ENCODE results near the gene DCST1. TPM values are rescaled to one million over a fixed set of nuclear protein-coding genes. Genes with fewer than 3 reads are reported as not detected.

Gene DCST1
- total and polyA plus RNA-seq, 2 of the 4 experiments (the other 2 are of a cell fraction): not detected

DNA sequence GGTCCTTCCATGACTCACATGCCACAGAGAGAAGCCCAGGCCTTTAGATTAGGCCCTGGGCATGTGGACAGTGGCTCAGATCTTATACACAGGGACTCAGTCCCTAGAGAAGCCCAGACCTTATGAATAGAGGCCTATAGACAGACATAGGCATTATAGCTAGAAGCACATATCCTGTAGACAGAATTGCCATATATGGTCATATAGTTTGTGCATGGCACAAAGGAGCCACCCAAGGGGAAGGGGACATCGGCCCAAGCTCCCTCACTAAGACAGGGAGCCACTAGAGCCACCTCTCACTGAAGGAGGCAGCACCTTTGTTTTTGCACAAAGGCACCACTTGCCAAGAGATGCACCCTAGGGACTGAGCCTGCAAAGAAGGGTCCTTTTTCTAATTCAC, 42.7 kb downstream of the DCST1 start:
- H3K36me3 ChIP-seq (ENCODE audit: control insufficient read depth, insufficient read depth, low read length): no peaks in the 10 kb centered on the region
- ChIA-PET POLR2A (ENCODE audit: unreplicated experiment) (no interaction called here), CTCF (interaction anchor here (1.2 kb wide), 1 partner anchor 15 kb away, joined by 3 read pairs; no protein-coding TSS in a partner anchor)
- DNase-seq (no peak), ATAC-seq (ENCODE audit: low read depth) (no peak)
- no peak overlapping the region for H3K4me3 ChIP-seq (ENCODE audit: insufficient read depth, low read depth, low read length)
- no peak overlapping the region for H2AK5ac ChIP-seq (ENCODE audit: low read depth, low read length)
- H3K14ac ChIP-seq (replicated peaks; ENCODE audit: low read depth, low read length): no peak overlapping the region
- BruUV-seq (replicated peaks): no TSS peak
- no peak overlapping the region for H3K4me2 ChIP-seq (ENCODE audit: low read depth, low read length)
- H3K56ac ChIP-seq (ENCODE audit: extremely low read depth, insufficient read depth, low read length): no peak overlapping the region
- no peak overlapping the region for H3K4ac ChIP-seq (ENCODE audit: low read depth, low read length)
- H3K9ac ChIP-seq (ENCODE audit: low read depth, low read length): no peak overlapping the region
- no peaks in the 10 kb centered on the region for H3K79me1 ChIP-seq (ENCODE audit: low read depth in 1 of 2, low read length in 2 of 2)
- no peak overlapping the region for H3K23ac ChIP-seq (ENCODE audit: low read depth, low read length)
- H2BK5ac ChIP-seq (ENCODE audit: low read depth, low read length, poor library complexity, severe bottlenecking): no peak overlapping the region
- peaks cover 6% of the 10 kb centered on the region; the same call in 1 of the 2 replicates for H3K4me1 ChIP-seq (ENCODE audit: control insufficient read depth, insufficient read depth, low read length)
- intact Hi-C loops (cut with micrococcal nuclease) (no loop called here), in situ Hi-C loops (cut with MboI; ENCODE audit: low sequenced_read_pairs) (no loop called here), dilution Hi-C loops (cut with HindIII; ENCODE audit: low sequenced_read_pairs, unreplicated experiment) (no loop called here)
- H2BK15ac ChIP-seq (ENCODE audit: low read depth, low read length): no peak overlapping the region
- no peak overlapping the region for H3K27ac ChIP-seq (ENCODE audit: insufficient read depth, low read length)
- TF ChIP-seq POLR2A (IDR thresholded peaks at IDR 0.05; ENCODE audit: low read depth, low read length) (no peak), RFX5 (IDR thresholded peaks at IDR 0.05; ENCODE audit: low read depth, low read length) (no peak), CHD1 (IDR thresholded peaks at IDR 0.05; ENCODE audit: low read depth, low read length) (no peak), MXI1 (IDR thresholded peaks at IDR 0.05; ENCODE audit: borderline replicate concordance, low read depth, low read length) (no peak), CEBPB (IDR thresholded peaks at IDR 0.05; ENCODE audit: low read depth, low read length) (no peak), MAFK (IDR thresholded peaks at IDR 0.05; ENCODE audit: low read depth, low read length) (no peak), MAZ (IDR thresholded peaks at IDR 0.05; ENCODE audit: borderline replicate concordance, low read depth, low read length) (no peak), RCOR1 (IDR thresholded peaks at IDR 0.05; ENCODE audit: insufficient replicate concordance, low read length) (no peak), NFE2L2 (IDR thresholded peaks at IDR 0.05; ENCODE audit: low read depth, low read length) (no peak), BHLHE40 (IDR thresholded peaks at IDR 0.05; ENCODE audit: low read depth, low read length) (no peak), SMC3 (IDR thresholded peaks at IDR 0.05; ENCODE audit: low read depth, low read length) (no peak), RAD21 (IDR thresholded peaks at IDR 0.05; ENCODE audit: low read length) (no peak)
- TF ChIP-seq, protein P1, sequence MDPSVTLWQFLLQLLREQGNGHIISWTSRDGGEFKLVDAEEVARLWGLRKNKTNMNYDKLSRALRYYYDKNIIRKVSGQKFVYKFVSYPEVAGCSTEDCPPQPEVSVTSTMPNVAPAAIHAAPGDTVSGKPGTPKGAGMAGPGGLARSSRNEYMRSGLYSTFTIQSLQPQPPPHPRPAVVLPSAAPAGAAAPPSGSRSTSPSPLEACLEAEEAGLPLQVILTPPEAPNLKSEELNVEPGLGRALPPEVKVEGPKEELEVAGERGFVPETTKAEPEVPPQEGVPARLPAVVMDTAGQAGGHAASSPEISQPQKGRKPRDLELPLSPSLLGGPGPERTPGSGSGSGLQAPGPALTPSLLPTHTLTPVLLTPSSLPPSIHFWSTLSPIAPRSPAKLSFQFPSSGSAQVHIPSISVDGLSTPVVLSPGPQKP (IDR thresholded peaks at IDR 0.05; ENCODE audit: borderline replicate concordance, low read depth, low read length): no peak
- TF ChIP-seq, protein P2, sequence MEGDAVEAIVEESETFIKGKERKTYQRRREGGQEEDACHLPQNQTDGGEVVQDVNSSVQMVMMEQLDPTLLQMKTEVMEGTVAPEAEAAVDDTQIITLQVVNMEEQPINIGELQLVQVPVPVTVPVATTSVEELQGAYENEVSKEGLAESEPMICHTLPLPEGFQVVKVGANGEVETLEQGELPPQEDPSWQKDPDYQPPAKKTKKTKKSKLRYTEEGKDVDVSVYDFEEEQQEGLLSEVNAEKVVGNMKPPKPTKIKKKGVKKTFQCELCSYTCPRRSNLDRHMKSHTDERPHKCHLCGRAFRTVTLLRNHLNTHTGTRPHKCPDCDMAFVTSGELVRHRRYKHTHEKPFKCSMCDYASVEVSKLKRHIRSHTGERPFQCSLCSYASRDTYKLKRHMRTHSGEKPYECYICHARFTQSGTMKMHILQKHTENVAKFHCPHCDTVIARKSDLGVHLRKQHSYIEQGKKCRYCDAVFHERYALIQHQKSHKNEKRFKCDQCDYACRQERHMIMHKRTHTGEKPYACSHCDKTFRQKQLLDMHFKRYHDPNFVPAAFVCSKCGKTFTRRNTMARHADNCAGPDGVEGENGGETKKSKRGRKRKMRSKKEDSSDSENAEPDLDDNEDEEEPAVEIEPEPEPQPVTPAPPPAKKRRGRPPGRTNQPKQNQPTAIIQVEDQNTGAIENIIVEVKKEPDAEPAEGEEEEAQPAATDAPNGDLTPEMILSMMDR (conservative IDR thresholded peaks at IDR 0.05; ENCODE audit: low read depth, low read length): no peak
- TF ChIP-seq, protein P3, sequence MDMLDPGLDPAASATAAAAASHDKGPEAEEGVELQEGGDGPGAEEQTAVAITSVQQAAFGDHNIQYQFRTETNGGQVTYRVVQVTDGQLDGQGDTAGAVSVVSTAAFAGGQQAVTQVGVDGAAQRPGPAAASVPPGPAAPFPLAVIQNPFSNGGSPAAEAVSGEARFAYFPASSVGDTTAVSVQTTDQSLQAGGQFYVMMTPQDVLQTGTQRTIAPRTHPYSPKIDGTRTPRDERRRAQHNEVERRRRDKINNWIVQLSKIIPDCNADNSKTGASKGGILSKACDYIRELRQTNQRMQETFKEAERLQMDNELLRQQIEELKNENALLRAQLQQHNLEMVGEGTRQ (IDR thresholded peaks at IDR 0.05; ENCODE audit: low read depth, low read length): no peak
- H3K9me3 ChIP-seq (ENCODE audit: control insufficient read depth, insufficient read depth, low read length): no peaks in the 10 kb centered on the region
- H3K18ac ChIP-seq (ENCODE audit: low read depth, low read length): no peak overlapping the region
- no peak overlapping the region for H4K5ac ChIP-seq (ENCODE audit: low read depth, low read length)
- no peak overlapping the region for H2BK120ac ChIP-seq (ENCODE audit: low read depth, low read length)
- no CpG with 5 or more reads among the region's 1 CpG for WGBS, 2 experiments (ENCODE audit: extremely low coverage in 2 of 2, insufficient read length in 1 of 2)
- no peak overlapping the region for H2BK20ac ChIP-seq (ENCODE audit: low read depth, low read length)
- H3K27me3 ChIP-seq (ENCODE audit: control insufficient read depth, insufficient read depth, low read length): peaks cover 59% of the 10 kb centered on the region
- H2AFZ ChIP-seq (replicated peaks; ENCODE audit: low read length, poor library complexity): no peak overlapping the region
- no peak overlapping the region for H4K91ac ChIP-seq (ENCODE audit: insufficient read depth, low read depth, low read length)
- no peak overlapping the region for H4K8ac ChIP-seq (ENCODE audit: low read depth in 2 of 2, low read length in 2 of 2)
- 0 out of 2 replicates have a peak, but pooled peaks cover 3% of the 10 kb centered on the region for H3K9me1 ChIP-seq (ENCODE audit: insufficient read depth, low read length)
- H4K20me1 ChIP-seq (ENCODE audit: insufficient read depth, low read length): peaks cover 11% of the 10 kb centered on the region
- H2AK9ac ChIP-seq (replicated peaks; ENCODE audit: low read depth, low read length, poor library complexity): no peak overlapping the region

Data from IMR-90 (cell line).